ENCODE results near the gene CRYBA4.

The CRYBA4 gene

DNA sequence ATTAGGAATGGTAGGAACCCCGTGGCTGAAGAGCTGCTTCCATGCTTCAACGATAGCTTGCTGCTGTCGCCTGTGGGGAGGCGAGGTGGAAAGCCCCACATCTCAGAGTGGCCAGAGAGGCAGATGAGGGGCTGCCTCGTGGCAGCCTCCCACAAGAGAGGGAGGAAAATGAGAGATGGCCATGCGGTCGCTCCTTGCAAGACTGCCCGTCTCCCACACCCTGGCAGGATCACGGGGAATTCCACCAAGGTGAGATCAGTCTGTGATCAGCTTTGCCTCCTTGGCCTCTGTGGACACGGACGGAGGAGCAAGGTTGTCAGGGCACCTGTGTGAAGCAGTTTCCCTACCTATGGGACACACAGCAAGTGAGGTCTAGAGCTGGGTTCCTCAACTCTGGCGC lies 3.0 kb downstream of the CRYBA4 start:
- no peak for DNase-seq (ENCODE audit: low read depth)

DNA sequence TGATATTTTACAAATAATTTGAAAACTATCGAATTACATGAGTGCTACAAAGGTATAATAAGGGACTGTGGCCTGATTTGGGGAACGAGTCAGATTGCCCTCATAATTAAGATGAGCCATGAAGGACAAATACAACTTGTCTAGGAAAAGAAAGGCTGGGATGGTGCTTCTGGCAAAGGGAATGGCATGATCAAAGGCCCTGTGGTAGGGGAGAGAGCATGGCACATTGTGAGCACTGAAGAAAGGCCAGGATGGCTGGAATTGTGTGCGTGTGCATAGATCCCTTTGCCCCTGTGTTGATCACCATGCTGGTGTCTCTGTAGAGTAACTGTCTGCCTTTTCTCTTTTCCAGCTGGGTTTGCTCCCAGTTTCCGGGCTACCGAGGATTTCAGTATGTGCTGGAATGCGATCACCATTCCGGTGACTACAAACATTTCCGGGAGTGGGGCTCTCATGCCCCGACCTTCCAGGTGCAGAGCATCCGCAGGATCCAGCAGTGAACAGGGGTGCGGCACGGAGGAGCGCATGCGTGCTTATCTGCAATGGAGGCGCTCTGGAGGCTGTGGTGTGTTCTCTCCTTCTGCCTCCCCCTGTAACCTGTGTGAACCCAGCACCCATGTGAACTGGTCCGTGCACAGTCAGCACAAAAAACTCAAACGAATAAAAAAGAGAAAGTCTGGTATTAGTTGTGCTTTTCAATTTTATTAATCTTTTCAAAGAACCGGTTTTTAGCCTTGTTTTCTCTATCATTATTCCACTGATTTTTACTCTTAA lies 8.4 kb downstream of the CRYBA4 start:
- DNase-seq (ENCODE audit: low read depth), result no peak

DNA sequence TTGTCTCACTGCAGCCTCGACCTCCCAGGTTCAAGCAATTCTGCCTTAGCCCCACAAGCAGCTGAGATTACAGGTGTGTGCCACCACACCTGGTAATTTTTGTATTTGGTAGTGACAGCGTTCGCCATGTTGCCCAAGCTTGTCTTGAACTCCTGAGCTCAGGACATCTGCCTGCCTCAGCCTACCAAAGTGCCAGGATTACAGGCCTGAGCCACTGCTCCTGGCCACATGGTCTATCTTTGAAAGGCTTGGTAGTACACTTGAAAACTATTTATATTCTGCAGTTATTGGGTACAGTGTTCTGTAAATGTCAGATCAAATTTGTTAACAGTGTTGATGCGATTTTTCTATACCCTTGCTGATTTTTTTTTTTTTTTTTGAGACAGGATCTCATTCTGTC lies 9.5 kb downstream of the CRYBA4 start:
- DNase-seq (ENCODE audit: low read depth), result no peak

DNA sequence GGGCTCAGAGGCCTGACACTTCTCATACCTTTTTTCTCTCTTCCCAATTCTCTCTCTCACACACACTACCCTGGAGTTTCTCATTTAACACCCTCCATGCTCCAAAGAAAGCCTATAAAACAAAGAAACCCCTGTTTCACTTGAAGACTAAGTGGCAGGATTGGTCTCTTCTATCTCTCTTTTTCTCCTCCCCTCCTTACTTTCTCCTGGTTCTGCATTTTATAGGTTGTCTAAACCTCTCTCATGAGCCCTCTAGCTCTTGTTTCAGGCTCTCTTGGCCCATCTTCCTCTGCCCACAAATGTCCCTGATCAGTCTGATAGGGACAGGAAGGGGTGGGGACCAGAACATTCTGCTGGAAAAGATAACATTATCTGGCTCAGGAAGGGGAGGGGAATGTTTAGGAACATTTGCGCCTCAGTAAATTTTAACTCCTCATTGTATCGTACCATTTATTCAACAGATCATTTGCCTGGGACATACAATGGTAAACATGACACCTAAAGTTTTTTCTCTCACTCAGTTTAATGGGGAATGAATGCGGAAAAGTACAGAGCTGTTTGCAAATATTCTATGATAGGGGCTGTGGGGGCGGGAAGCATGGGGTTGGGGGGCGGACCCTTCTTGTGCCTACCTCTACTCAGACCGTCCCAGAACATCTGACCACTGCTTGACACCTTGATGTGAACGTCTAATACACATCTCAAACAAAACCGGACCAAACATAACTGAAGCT lies 10.8 kb downstream of the CRYBA4 start:
- DNase-seq (ENCODE audit: low read depth), result no peak

GRCh38 chr22:26634189-26634588 lies 12.4 kb downstream of the CRYBA4 start:
- no peak for DNase-seq (ENCODE audit: low read depth)

DNA sequence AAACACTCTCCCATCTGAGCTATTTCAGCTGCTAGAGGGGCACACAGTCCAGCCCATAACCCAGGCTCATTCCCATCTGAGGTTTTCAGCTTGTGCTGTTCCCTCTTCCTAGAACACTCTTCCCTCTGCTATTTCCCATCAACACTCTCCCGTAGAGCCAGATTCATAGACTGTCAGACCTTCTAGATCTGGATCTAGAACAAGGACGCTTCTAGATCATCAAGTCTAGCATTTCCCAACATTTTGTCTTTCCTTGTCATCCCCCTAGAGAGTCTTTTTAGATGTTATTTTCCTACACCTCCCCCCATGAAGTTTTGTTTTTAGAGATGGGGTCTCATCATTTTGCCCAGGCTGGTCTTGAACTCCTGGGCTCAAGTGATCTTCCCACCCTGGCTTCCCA lies 13.4 kb downstream of the CRYBA4 start:
- no peak for DNase-seq (ENCODE audit: low read depth)

DNA sequence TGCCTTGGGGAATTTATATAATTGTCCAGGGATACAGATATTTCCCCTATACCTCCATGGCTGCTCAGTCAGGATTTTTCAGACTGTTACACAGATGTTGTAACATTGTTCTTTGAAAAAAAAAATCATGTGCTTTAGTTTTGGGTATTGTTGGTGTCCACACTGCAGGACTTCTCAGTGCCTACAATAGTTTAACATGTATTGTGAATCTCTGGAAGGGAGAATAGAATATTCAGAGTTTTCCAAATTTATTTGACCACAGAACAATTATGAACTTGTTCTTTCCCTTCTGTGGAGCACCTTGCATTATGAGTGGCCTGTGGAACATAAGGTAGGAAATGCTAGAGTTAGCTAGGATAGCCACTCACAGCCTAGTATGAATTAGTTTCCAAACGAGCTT lies 14.5 kb downstream of the CRYBA4 start:
- no peak for DNase-seq (ENCODE audit: low read depth)

DNA sequence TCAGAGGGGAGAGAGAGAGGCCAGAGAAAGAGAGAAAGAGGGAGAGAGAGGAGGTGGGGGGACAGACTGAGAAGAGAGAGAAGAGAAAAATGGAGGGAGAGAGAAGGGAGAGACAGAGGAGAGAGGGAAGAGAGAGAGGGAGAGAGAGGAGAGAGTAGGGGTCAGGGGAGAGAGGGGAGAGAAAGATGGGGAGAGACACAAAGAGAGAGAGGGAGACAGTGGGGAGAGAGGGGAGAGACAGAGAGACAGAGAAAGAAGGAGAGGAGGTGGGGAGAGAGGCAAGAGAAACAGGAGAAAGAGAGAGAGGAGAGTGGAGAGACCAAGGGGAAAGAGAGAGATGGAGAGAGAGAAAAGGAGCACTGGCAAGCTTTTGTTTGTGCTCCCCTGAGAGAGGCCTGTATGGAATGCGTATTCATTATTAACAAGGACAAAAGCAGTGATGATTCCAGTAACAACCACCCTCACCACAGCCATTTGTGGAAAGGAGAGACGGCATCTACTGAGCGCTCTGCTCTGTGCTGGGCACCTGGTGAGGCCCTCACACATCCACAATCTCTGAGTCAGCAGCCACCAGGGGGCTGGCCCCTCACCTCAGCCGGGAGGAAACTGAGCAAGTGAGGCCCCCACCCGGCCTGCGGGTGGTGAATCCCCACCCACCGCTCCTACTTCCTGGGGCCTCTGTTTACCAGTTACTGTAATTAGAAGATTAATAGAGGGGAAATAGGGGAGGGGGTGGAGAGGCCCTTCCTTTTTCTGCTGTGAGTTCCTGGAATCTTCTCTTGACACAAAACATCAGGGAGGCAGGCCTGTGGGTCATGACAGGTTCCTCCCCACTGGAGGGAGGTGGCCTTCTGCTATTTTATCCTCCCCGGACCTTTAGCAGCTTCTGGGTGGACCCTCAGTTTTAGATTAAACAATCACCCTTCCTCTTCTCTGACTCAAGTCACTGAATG lies 21.0 kb downstream of the CRYBA4 start:
- DNase-seq (ENCODE audit: low read depth), result peak; percentile 61

DNA sequence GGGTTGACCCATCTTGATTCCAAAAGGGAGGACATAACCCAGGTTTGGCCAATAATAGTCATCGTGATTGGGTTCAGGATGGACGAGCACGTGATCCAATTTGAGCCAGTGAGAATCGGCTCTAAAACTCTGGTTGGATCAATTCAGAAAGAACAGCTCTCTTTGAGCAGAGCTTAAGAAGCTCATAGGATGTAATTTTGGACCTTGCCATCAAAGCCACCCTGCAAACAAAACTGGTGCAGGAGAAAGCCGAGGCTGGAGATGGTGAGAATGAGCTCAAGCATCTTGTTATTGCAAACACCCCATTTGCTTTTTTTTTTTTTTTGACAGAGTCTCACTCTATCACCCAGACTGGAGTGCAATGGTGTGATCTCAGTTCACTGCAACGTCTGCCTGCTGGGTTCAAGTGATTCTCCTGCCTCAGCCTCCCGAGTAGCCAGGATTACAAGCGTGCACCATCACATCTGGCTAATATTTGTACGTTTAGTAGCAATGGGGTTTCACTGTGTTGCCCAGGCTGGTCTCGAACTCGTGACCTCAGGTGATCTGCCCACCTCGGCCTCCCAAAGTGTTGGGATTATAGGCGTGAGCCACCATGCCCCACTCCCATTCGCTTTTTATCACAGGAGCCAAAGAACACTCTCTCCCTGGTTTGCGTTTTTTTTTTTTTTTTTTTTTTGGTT lies 21.8 kb downstream of the CRYBA4 start:
- no peak for DNase-seq (ENCODE audit: low read depth)

DNA sequence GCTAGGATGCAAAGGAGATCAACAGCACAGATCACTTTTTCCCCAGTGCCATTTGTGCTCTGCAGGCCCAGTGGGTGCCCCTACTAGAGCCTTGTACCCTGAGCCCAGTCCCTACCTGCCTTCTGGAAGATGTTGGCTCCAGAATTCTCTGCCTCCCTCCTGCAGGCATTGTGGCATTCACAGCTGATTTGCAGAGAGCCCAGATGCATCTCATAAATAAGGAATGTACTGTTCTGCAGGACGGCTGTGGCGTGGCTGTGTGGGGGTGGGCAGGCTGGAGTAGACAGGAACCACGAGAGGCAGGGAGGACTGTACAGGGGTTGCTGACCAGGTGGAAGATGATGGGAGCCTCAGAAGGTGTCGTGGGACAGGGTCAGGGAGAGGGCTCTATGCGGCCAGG lies 24.4 kb downstream of the CRYBA4 start:
- no peak for DNase-seq (ENCODE audit: low read depth)

DNA sequence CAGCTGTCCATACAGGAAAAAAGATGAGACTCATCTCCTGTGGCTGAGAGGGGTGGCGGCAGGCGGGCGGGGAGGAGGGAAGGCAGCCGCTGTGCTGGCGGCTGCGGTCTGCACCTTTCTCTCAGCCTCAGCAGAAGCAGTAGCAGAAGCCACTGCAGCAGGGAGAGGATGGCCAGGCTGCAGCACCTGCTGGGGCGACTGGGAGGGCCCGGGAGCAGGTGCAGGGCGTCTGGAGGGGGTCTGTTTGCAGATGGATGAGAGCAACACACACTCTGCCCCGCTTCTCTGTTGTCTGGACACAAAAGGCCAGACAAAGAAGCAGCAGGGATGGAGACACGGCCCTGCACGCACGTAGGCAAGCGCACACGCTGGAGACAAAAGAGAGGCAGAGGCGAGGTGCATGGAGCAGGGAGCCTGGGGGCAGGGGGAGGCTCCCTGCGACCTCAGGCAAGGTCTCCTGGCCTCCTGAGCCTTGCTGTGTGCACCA lies 26.3 kb downstream of the CRYBA4 start:
- peak; percentile 20 for DNase-seq (ENCODE audit: low read depth)

GRCh38 chr22:26648528-26649388 lies 27.0 kb downstream of the CRYBA4 start:
- DNase-seq (ENCODE audit: low read depth), result no peak

DNA sequence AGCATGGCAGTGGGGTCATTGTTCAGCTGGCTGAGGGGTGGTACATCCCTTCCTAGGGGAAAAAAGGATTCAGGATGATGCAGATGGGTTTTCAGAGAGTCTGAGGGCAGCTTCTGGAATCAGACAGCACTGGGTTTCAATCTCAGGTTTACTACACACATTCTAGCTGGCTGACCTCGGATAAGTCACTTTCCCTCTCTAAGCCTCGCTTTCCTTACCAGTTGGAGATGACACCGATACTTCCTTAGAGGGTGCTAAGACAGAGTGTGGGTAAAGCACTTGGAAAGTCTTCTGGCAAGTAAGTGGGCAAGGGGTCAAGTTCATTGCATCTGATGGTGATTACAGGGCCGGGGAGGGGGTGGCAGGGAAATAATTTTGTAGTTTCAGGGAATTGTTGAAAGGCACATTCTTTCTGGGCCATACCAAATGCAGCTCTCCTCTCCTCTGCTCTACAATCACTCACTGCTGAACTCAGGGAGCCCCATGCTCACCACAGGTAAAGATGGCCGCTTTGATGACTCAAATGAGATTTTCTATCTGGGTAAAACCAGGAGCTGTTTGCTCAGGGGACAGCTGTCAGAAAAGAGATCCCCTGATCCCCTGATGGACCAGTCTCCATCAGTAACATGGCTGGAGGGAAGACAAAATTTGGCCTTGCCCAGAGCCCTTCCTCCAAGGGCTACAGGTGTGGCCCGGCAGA lies 29.1 kb downstream of the CRYBA4 start:
- DNase-seq (ENCODE audit: low read depth), result no peak

DNA sequence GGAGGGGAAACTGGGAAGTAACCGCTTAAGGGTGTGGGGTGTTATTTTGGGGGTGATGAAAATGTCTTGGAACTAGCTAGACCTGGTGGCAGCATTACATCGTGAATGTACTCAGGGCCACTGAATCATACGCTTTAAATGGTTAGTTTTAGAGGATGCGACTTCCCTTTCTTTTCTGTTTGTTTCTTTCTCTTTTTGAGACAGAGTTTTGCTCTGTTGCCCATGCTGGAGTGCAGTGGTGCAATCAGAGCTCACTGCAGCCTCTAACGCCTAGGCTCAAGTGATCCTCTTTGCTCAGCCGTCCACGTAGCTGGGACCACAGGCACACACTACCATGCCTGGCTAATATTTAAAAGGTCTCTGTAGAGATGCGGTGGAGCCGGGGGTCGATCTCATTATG lies 30.1 kb downstream of the CRYBA4 start:
- DNase-seq (ENCODE audit: low read depth), result no peak

GRCh38 chr22:26656891-26657851 lies 35.4 kb downstream of the CRYBA4 start, which contains the start of gene MIAT:
TSS of gene MIAT (plus strand) at chr22:26657588.
- DNase-seq (ENCODE audit: low read depth), result peak; percentile 61

- DNase-seq (ENCODE audit: low read depth), result no peak
These were observed 36.4 kb downstream of the CRYBA4 start for GRCh38 chr22:26658161-26658560.

DNA sequence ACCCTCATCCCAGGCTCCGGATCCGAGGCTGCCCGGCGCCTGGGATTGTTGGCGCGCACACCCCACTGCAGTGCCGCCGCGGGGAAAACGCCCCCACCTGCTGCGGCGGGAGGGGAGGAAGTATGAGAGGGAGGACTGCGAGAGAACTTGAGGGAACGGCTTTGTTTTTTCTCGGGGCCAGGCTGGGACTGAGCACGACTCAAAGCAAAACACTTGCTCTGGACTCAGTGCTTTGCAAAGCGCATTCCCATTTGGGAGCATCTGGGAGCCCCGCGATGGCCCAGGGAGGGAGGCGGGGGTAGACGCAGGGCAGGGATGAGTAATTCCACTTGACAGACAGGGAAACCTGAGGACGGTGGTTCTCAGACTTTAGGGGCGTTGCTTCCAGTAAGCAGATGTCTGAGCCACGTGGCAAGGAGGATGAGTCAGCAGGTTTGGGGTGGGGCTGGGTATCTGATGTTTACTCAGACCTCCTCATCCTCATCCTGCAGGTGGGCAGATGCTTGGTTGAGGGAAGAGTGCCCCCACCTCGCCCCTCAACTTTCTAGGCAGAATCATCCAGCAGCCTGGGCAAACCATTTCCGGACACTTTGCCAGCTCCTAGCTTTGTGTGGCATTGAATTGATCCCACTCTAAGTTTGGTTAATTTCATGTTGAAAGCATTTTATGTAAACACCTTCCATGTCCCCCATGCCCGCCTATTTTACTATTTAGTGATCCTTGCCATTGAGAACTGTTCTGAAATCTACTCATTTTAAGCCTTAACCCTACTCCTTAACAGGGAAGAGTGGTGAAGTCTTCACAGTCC lies 37.1 kb downstream of the CRYBA4 start:
- DNase-seq (ENCODE audit: low read depth), result peak; percentile 68

DNA sequence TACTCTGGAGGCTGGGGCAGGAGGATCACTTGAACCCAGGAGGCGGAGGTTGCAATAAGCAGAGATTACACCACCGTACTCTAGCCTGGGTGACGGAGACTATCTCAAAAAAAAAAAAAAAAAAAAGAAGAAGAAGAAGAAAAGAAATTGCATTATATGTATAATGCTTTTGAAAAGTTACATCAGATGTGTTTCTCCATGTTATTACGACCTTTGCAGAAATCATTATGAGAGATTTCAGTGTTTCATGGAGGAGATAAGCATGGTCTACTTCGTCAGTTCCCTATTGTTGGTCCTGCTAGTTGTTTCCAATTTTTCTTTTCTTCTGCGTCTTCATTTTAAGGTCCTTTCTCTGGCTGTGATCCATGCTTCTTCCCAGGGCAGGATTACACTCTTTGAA lies 38.6 kb downstream of the CRYBA4 start:
- DNase-seq (ENCODE audit: low read depth), result no peak
